Stimulated activated CD4-positive, alpha-beta T cell treated with anti-CD3 and anti-CD28 coated beads, Interleukin-4, amount 100 ng/mL, for 1 hour (primary cell): Measurements from ENCODE around the gene TMX2.
A peak's percentile ranks its signal among the peaks of the same experiment; 100 is the strongest.
"Not testable (repeated sequence)": the region's sequence is repeated elsewhere in the genome, so short reads cannot be mapped to it uniquely, and the experiment has no call there.

ENCODE experiments used
- DNase-seq: peaks from one replicate; pipeline ENCODE4 v3.0.0-alpha.2; 2020

The TMX2 gene

GRCh38 chr11:57712256-57713150 is at the start of gene TMX2:
Gene TMX2 (plus strand): TSS chr11:57712593. CDS start chr11:57712619, 26 bp downstream.
- peak; percentile 88 for DNase-seq

GRCh38 chr11:57662893-57663292 is 49.5 kb upstream of the TMX2 start:
- no peak for DNase-seq

- DNase-seq: no peak
These were observed 48.4 kb upstream of the TMX2 start for GRCh38 chr11:57663975-57664374.

- peak; percentile 86 for DNase-seq
These were observed 45.2 kb upstream of the TMX2 start for GRCh38 chr11:57667117-57667735.

GRCh38 chr11:57667736-57668433 is 44.5 kb upstream of the TMX2 start, which contains the start of gene ZDHHC5:
Gene ZDHHC5 (plus strand): TSS chr11:57668114. CDS start chr11:57673091, 4,977 bp downstream.
- peak; percentile 99 for DNase-seq

GRCh38 chr11:57668434-57668782 is 44.0 kb upstream of the TMX2 start:
- DNase-seq: no peak

GRCh38 chr11:57674251-57674650 is 38.1 kb upstream of the TMX2 start:
- no peak for DNase-seq

- DNase-seq: no peak
These were observed 37.0 kb upstream of the TMX2 start for GRCh38 chr11:57675176-57675941.

- no peak for DNase-seq
These were observed 33.0 kb upstream of the TMX2 start for GRCh38 chr11:57679396-57679795.

- no peak for DNase-seq
These were observed 31.9 kb upstream of the TMX2 start for GRCh38 chr11:57680552-57680874.

- DNase-seq: no peak
These were observed 31.2 kb upstream of the TMX2 start for GRCh38 chr11:57681168-57681567.

- not testable (repeated sequence) for DNase-seq
These were observed 21.9 kb upstream of the TMX2 start for GRCh38 chr11:57690474-57690873.

- DNase-seq: no peak
These were observed 13.5 kb upstream of the TMX2 start for GRCh38 chr11:57698843-57699365.

GRCh38 chr11:57699813-57700212 is 12.6 kb upstream of the TMX2 start:
- no peak for DNase-seq

GRCh38 chr11:57700425-57700824 is 12.0 kb upstream of the TMX2 start:
- DNase-seq: no peak

- DNase-seq: no peak
These were observed 9.1 kb upstream of the TMX2 start for GRCh38 chr11:57703341-57703740.

GRCh38 chr11:57704932-57705331 is 7.5 kb upstream of the TMX2 start:
- no peak for DNase-seq

GRCh38 chr11:57705432-57705831 is 7.0 kb upstream of the TMX2 start:
- not testable (repeated sequence) for DNase-seq

- DNase-seq: no peak
These were observed 2.5 kb upstream of the TMX2 start for GRCh38 chr11:57709802-57710367.

GRCh38 chr11:57711414-57712255 is 758 bp upstream of the TMX2 start, which contains the start of gene MED19:
Gene MED19 (minus strand): TSS chr11:57712215. CDS start chr11:57712179, 36 bp downstream.
- peak; percentile 65 for DNase-seq

GRCh38 chr11:57713835-57714234 is 1.4 kb downstream of the TMX2 start:
- DNase-seq: no peak
